Stimulated activated CD4-positive, alpha-beta T cell treated with anti-CD3 and anti-CD28 coated beads, Interleukin-4, amount 100 ng/mL, for 4 hours (primary cell): ENCODE results near the gene KPNA2.
A peak's percentile ranks its signal among the peaks of the same experiment; 100 is the strongest.
"Not testable (repeated sequence)": the region's sequence is repeated elsewhere in the genome, so short reads cannot be mapped to it uniquely, and the experiment has no call there.

Source experiments
- DNase-seq, 2 experiments: peaks; one replicate each; pipeline ENCODE4 v3.0.0-alpha.2; 2020

KPNA2 gene

GRCh38 chr17:68020409-68020756 is 15.2 kb upstream of the KPNA2 start:
- DNase-seq = no peak

GRCh38 chr17:68020791-68021190 is 14.7 kb upstream of the KPNA2 start:
- DNase-seq = not testable (repeated sequence)

DNA sequence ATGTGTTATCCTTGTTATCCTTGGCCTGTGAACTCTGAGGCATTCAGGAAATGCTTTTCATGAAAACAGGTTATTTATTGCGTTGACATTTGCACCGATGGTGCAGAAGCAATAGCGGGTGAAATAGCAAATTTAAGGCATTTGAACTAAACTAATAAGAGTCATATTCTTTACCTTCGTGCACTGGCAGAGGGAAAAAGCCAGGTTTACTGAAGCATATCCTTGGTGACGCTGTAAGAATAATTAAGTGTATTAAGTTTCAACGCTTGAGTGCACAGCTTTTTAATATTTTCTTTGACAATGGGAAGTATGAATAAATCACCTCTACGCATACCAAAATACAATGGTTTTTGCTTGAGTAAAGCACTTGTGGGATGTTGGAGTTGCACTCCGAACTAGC is 13.6 kb upstream of the KPNA2 start:
- no peak for DNase-seq

DNA sequence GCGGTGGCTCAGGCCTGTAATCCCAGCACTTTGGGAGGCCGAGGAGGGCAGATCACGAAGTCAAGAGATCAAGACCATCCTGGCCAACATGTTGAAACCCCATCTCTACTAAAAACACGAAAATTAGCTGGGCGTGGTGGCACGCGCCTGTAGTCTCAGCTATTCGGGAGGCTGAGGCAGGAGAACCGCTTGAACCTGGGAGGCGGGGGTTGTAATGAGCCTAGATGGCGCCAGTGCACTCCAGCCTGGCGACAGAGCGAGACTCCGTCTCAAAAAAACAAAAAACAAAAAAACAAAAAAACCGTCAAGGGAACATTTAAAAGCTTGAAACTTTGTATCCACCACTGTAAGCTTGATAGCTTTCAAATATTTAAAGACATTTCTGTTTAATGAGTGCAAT is 13.0 kb upstream of the KPNA2 start:
- not testable (repeated sequence) for DNase-seq

- DNase-seq = no peak
Observed at GRCh38 chr17:68029512-68030215, 5.9 kb upstream of the KPNA2 start.

- DNase-seq = no peak
Observed at GRCh38 chr17:68033636-68034451, 1.7 kb upstream of the KPNA2 start.

DNA sequence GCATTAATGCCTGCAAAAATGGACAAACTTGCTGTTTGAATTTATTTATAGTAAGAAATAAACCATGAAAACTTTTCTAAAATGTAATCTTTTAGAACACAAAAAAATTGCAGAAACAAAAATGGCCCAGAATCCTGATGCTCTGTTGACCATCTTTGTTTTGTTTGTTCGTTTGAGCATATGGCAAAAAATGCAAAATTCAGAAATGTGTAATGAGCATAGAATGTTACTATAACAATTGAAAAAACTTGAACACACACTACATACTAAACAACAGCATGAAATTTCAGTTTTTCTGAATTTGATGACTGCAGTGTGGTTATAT is 1.1 kb upstream of the KPNA2 start:
- DNase-seq = no peak

GRCh38 chr17:68035131-68035522 is 408 bp upstream of the KPNA2 start:
- peak; percentile 88 for DNase-seq

DNA sequence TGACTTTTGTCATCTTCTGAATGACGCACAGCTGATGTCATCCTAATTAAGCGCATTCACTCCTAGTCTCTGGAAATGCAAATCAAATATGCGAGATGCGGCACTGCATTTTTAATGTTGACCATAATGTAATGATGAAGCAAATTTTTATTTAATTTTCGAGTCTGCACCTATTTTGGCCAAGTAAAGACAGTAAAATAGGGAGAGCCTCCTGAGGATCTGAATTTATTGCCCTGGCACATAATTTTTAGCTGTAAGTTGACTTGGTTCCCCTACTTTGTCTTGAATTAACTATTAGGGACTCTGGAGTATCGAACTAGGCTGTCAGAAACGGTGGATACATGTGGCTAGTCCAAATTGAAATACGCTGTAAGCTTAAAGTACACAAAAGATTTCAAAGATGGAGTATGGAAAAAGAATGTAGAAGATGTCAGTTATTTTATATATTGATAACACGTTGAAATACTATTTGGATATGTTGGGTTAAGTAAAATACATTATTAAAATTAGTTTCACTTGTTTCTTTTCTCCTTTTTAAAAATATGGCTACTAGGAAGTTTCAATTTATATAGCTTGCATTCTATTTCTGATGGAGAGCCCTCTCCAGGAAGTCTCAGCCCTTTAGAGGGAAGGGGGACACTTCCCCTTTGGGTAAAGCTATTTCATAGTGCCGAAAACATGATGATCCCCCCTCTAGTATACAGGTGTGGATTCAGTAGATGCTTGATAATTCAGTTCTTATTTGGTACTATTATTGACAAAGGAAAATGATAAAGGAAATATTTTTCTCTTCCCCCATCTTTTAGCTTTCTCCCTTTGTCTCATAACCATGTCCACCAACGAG is 991 bp downstream of the KPNA2 start:
- DNase-seq = no peak

- no peak for DNase-seq
Observed at GRCh38 chr17:68047153-68047846, 11.8 kb downstream of the KPNA2 start.

GRCh38 chr17:68047890-68048542 is 12.5 kb downstream of the KPNA2 start:
- not testable (repeated sequence) for DNase-seq

GRCh38 chr17:68048996-68049395 is 13.5 kb downstream of the KPNA2 start:
- DNase-seq = no peak

DNA sequence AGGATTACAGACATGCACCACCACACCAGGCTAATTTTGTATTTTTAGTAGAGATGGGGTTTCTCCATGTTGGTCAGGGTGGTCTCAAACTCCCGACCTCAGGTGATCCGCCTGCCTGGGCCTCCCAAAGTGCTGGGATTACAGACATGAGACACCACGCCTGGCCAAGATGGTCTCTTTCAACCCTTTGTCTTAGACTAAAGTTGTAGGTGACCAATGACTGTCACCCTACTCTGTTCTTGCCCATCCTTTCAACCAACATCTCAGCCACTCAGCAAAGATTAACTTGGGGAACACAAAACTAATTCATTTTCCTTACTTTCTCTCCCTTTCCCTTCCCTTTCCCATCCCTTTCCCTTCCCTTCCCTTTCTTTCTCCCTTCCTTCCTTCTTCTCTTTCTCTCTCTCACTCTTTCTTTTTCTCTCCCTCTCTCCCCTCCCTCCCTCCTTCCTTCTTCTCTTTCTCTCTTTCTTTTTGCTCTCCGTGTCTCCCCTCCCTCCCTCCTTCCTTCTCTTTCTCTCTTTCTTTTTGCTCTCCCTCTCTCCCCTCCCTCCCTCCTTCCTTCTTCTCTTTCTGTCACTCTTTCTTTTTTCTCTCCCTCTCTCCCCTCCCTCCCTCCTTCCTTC is 14.4 kb downstream of the KPNA2 start:
- DNase-seq = not testable (repeated sequence)

GRCh38 chr17:68051321-68052312 is 16.1 kb downstream of the KPNA2 start:
- not testable (repeated sequence) for DNase-seq

DNA sequence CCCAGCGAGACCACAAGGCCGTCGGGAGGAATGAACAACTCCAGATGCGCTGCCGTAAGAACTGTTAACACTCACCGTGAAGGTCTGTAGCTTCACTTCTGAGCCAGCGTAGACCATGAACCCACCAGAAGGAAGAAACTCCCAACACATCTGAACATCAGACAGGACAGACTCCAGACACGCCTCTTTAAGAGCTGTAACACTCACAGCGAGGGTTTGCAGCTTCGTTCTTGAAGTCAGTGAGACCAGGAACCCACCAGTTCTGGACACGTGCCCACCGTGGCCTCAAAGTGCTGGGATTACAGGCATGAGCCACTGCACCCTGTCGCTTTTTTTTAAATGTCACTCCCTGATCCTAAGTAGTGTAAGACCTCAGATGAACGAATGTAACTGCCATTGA is 17.3 kb downstream of the KPNA2 start:
- DNase-seq = no peak

DNA sequence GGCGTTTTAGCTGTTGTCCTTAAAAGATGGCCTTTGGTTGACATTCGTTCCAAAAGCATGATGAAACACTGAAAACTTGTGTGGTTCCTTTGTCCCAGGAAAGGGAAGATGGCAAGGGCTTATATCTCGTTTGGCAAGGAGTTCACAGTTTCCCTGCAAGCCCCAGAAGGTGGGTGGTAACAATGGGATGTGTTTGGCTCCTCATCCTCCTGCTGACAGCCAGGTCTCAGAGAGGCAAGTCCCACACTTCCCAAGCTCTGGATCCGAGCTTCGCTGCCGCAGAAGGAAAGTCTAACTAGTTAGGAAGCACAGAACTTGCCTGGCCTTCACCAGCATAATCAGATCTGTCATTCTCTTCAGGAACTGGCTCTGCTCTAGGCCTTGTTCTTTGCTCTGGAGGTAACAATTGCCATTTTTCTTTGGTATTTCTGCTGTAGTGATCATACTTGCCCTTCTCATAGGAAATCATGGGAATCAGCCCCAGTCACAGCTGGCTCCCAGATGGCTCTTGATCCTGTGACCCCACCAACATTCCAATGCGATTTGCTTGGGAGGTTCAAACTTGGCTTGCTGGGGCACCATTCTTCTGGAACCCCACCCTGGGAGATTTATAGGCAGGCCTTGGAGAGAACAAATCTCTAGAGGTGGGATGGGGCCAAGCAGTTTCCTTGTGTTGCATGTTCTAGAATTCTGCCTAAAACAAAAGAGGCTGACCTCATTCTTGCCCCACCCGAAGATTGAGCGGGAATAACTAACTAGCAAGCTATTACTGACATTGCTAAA is 17.9 kb downstream of the KPNA2 start:
- no peak for DNase-seq

DNA sequence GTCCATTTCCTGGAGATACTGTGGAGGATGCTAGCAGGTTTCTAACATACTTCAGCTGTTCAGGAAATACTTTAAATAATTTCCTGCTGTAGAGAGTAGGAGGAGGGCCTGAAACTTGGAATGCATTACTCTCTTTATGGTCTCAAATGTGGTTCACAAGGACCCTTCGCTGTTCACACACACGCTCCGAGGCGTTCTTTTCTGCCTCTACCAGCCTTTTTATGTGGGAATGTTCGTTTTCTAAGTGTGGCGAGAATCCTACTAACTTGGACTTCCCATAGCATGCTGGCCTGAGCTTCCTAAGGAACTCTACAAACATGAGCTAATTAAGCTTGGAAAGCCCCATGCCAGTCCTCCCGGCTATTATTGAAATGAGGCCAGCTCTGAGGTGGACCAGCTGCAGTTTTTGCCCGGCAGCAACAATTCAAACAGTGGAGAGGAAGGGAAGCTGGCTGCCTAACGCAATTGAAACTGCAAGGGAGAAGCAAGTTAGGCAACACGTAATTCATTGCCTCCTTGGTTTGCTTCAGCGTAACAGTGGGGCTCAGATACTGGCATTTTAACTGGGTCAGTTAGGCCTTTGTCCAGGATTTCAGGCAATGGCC is 18.9 kb downstream of the KPNA2 start:
- DNase-seq = no peak

GRCh38 chr17:68057531-68057952 is 22.0 kb downstream of the KPNA2 start:
- peak; percentile 14 to 31 for DNase-seq

DNA sequence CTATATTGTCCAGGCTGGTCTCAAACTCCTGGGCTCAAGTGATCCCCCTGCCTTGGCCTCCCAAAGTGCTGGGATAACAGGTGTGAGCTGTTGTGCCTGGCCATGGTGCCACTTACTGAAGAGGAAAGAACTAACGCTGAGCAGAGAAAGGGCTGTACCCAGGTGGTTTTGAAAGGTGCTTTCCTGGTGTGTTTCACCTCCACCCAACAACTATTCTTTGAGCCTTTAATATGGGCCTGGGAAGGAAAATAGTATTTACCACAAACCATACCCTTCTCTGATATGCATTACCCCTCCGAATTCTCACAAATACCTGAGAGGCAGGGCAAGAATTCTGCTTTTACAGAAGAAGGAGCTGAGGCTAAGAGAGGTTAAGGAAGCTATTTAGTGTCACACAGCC is 24.8 kb downstream of the KPNA2 start:
- no peak for DNase-seq
